ENCODE measurements around the gene ZAR1. TPM values are rescaled to one million over a fixed set of nuclear protein-coding genes. Genes with fewer than 3 reads are reported as not detected.

ZAR1 gene
- total and polyA plus RNA-seq, 10 of the 15 experiments (the other 5 are each of a cell fraction or from before 2014, with no cell fraction given), result not detected

DNA sequence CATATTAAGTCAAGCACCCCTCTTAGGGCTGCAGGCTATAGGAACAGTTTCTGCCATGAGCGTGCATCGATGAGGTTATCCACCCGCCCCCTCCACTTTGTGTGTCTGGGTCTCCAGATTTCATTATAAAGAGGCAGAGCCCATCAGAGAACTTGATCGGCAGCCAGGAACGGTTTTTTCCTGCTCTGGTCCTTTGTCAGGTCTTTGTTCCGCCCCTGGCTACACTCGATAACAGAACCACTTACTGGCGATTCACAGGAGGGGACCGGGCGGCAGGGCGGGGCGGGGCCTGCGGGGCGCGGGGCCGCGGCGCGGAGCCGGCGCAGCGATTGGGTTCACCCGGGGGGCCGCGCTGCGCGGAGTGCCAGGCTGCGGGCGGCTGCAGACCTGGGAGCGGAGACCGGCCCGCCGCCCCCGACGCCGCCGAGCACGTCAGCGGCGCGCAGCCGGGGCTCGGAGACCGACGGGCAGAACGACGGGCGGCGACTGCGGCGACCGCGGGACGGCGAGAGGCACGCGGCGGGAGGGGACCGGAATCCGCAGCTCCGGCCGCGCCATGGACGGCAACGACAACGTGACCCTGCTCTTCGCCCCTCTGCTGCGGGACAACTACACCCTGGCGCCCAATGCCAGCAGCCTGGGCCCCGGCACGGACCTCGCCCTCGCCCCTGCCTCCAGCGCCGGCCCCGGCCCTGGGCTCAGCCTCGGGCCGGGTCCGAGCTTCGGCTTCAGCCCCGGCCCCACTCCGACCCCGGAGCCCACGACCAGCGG lies 6.9 kb upstream of the ZAR1 start, which contains the start of gene SLC10A4 (continued):
- TF ChIP-seq JUNB (IDR thresholded peaks at IDR 0.05) (no peak), YY1 (IDR thresholded peaks at IDR 0.05; ENCODE audit: low read depth, low read length) (no peak), CREB1 (IDR thresholded peaks at IDR 0.05; ENCODE audit: low read depth) (no peak), EP300 (IDR thresholded peaks at IDR 0.05; ENCODE audit: borderline replicate concordance in 1 of 2, control insufficient read depth in 1 of 2, low read depth in 2 of 2, low read length in 2 of 2) (no peak)
- TF ChIP-seq, protein P1, sequence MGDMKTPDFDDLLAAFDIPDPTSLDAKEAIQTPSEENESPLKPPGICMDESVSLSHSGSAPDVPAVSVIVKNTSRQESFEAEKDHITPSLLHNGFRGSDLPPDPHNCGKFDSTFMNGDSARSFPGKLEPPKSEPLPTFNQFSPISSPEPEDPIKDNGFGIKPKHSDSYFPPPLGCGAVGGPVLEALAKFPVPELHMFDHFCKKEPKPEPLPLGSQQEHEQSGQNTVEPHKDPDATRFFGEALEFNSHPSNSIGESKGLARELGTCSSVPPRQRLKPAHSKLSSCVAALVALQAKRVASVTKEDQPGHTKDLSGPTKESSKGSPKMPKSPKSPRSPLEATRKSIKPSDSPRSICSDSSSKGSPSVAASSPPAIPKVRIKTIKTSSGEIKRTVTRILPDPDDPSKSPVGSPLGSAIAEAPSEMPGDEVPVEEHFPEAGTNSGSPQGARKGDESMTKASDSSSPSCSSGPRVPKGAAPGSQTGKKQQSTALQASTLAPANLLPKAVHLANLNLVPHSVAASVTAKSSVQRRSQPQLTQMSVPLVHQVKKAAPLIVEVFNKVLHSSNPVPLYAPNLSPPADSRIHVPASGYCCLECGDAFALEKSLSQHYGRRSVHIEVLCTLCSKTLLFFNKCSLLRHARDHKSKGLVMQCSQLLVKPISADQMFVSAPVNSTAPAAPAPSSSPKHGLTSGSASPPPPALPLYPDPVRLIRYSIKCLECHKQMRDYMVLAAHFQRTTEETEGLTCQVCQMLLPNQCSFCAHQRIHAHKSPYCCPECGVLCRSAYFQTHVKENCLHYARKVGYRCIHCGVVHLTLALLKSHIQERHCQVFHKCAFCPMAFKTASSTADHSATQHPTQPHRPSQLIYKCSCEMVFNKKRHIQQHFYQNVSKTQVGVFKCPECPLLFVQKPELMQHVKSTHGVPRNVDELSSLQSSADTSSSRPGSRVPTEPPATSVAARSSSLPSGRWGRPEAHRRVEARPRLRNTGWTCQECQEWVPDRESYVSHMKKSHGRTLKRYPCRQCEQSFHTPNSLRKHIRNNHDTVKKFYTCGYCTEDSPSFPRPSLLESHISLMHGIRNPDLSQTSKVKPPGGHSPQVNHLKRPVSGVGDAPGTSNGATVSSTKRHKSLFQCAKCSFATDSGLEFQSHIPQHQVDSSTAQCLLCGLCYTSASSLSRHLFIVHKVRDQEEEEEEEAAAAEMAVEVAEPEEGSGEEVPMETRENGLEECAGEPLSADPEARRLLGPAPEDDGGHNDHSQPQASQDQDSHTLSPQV (IDR thresholded peaks at IDR 0.05), result no peak

DNA sequence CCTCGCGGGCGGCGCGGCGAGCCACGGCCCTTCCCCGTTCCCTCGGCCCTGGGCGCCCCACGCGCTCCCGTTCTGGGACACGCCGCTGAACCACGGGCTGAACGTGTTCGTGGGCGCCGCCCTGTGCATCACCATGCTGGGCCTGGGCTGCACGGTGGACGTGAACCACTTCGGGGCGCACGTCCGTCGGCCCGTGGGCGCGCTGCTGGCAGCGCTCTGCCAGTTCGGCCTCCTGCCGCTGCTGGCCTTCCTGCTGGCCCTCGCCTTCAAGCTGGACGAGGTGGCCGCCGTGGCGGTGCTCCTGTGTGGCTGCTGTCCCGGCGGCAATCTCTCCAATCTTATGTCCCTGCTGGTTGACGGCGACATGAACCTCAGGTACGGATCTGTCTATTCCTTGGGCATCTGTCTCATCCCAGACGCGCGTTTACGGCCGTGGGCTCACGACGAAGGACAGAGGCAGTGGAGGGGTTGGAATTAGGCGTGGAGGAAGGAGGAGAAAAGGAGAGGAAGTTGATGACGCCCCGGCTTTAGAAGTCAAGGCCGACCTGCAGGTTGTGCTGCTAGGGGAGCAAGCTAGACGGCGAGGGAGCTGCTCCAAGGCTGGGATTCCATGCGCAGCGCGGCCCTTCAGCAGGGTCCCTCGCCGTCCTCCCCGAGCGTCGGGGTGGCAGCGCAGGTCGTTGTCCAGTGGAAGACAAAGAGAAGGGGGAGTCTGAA lies 6.1 kb upstream of the ZAR1 start:
- ChIA-PET RAD21 (ENCODE audit: unreplicated experiment) (interaction anchor here (0.6 kb wide), 1 partner anchor 478 kb away, joined by 3 read pairs; no protein-coding TSS in a partner anchor), CTCF (no interaction called here), POLR2A (no interaction called here), SMC1A (ENCODE audit: uncharacterized antibody, unreplicated experiment) (no interaction called here)
- H3K36me3 ChIP-seq (ENCODE audit: control insufficient read depth in 2 of 2, insufficient read depth in 2 of 2, low read length in 1 of 2), result no peaks in the 10 kb centered on the region
- in situ Hi-C loops (cut with MboI), result no loop called here
- no peaks in the 10 kb centered on the region for H3K4me1 ChIP-seq (ENCODE audit: control insufficient read depth, insufficient read depth, low read length)
- peaks cover 3% of the 10 kb centered on the region; the same call in 2 of the 3 replicates for H3K9me3 ChIP-seq (replicated peaks; ENCODE audit: control insufficient read depth, insufficient read depth, low read length)
- WGBS (ENCODE audit: insufficient coverage, insufficient replicate concordance, low lambda C conversion rate, missing lambda C conversion rate), result 63% methylated on average over 64 of the region's 66 CpGs
- peaks cover 8 to 34% of the 10 kb centered on the region in 2 experiments for H3K27me3 ChIP-seq (replicated peaks in 1 of 2; ENCODE audit: control insufficient read depth in 2 of 2, insufficient read depth in 2 of 2, low read length in 1 of 2)
- no peak overlapping the region for H3K9ac ChIP-seq (ENCODE audit: control insufficient read depth, insufficient read depth, low read length)
- no peaks in the 10 kb centered on the region for H4K20me1 ChIP-seq (ENCODE audit: control insufficient read depth, insufficient read depth)
- FAIRE-seq, result no peak
- no peak for ATAC-seq
- DNase-seq (ENCODE audit: low read depth, low spot score), result no peak
- H3K79me2 ChIP-seq (ENCODE audit: control insufficient read depth, insufficient read depth, low read length), result no peaks in the 10 kb centered on the region
- no peak overlapping the region for H3K4me3 ChIP-seq
- H2AFZ ChIP-seq (ENCODE audit: control insufficient read depth, low read depth, low read length), result no peak overlapping the region
- peak; percentile 4 for TF ChIP-seq USF1 (IDR thresholded peaks at IDR 0.05; ENCODE audit: borderline replicate concordance, extremely low read length, insufficient read depth, low read depth, low read length)
- no peak for TF ChIP-seq BHLHE40 (IDR thresholded peaks at IDR 0.05; ENCODE audit: borderline replicate concordance in 1 of 2, low read depth in 2 of 2, low read length in 1 of 2)
- intact Hi-C loops (cut with micrococcal nuclease; ENCODE audit: unreplicated experiment), result no loop called here
- H3K4me2 ChIP-seq (ENCODE audit: control insufficient read depth, insufficient read depth), result 0 out of 2 replicates have a peak overlapping the region, but pooled peaks have one; percentile 3
- H3K27ac ChIP-seq (ENCODE audit: control insufficient read depth, insufficient read depth), result no peak overlapping the region
- no TSS peak for BruUV-seq (replicated peaks)
